Transverse colon (tissue), 3 donors: Measurements from ENCODE around the gene MAU2.

Experiments used
- CTCF ChIP-seq, 5 experiments: fragments of 200-600 bp in 3 of 5; fragments of 450-650 bp in 2 of 5; sonication (generic) in 3 of 5; IDR thresholded peaks; 1 replicate in 2 of 5; 2 replicates in 3 of 5; pipeline ENCODE4 v1.5.1; 2016 to 2017; ENCODE audit warnings: antibody characterized with exemption in 5 of 5, inconsistent platforms in 3 of 5, mild to moderate bottlenecking in 2 of 5, moderate library complexity in 1 of 5
- EP300 ChIP-seq: sonication (generic); formaldehyde crosslinking; IDR thresholded peaks from one replicate; pipeline ENCODE4 v1.6.1; 2017; ENCODE audit warnings: antibody characterized with exemption, low read depth

DNA sequence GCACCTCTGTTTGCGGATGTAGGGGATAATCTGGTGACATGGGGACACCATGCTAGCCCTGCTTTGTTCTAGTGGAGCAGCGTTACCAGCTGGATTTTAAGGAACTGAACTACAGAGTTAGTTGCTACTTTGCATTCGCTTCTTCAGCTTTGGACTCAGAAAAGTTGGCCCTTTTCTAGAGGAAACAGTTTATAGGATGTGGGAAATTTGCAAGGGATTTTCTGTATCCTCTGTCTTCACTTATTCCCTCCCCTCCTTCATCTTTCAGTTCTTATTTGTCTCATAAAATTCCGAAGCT lies 87.0 kb downstream of the MAU2 start:
- no peak for TF ChIP-seq CTCF (IDR thresholded peaks at IDR 0.05)
- TF ChIP-seq EP300 = no peak
